CD4-positive, alpha-beta memory T cell (primary cell): ENCODE measurements around the gene SIDT1. TPM values are rescaled to one million over a fixed set of nuclear protein-coding genes. Genes with fewer than 3 reads are reported as not detected.

Source experiments
- CTCF ChIA-PET: fragments of 350-600 bp; sonication (Branson Sonifier 250); formaldehyde crosslinking; loops from one replicate; lab custom pipeline; 2021; ENCODE audit warnings: inconsistent platforms; ENCODE audit not compliant: partially characterized antibody; lab: Charles Lee
- POLR2A ChIA-PET: fragments of 350-600 bp; sonication (Branson Sonifier 250); formaldehyde crosslinking; loops from one replicate; lab custom pipeline; 2021; ENCODE audit not compliant: partially characterized antibody; lab: Charles Lee
- DNase-seq, 5 donors: peaks; one replicate each; pipeline versions ENCODE4 v3.0.0 to v3.0.0-alpha.2; 2020 to 2022; ENCODE audit warnings: mixed read lengths in 1 of 5
- H3K27ac ChIP-seq: one replicate; pipeline ENCODE4 v1.7.0; 2013; ENCODE audit warnings: low read depth, low read length
- H3K27me3 ChIP-seq: 2 replicates; pipeline ENCODE4 v1.7.0; 2013; ENCODE audit warnings: mild to moderate bottlenecking, low read length, moderate library complexity; ENCODE audit not compliant: insufficient read depth
- H3K36me3 ChIP-seq: 2 replicates; pipeline ENCODE4 v1.7.0; 2013; ENCODE audit warnings: mild to moderate bottlenecking, low read length, moderate library complexity; ENCODE audit not compliant: insufficient read depth
- H3K4me1 ChIP-seq: 2 replicates; pipeline ENCODE4 v1.7.0; 2013; ENCODE audit warnings: mild to moderate bottlenecking, low read length, moderate library complexity; ENCODE audit not compliant: insufficient read depth
- H3K4me3 ChIP-seq, 2 donors: one replicate each; pipeline ENCODE4 v1.7.0; 2013; ENCODE audit warnings: low read length in 2 of 2, mild to moderate bottlenecking in 1 of 2
- H3K9me3 ChIP-seq, 2 donors: one replicate each; pipeline ENCODE4 v1.7.0; 2013; ENCODE audit warnings: low read length in 2 of 2, control low read depth in 1 of 2; ENCODE audit not compliant: control insufficient read depth in 1 of 2
- H3K27ac Mint-ChIP-seq, 7 donors: one replicate each; pipeline ENCODE4 v1.8.0; 2020 to 2021; ENCODE audit warnings: mixed read lengths in 7 of 7, mild to moderate bottlenecking in 6 of 7, inconsistent platforms in 3 of 7, moderate library complexity in 3 of 7
- H3K27me3 Mint-ChIP-seq, 2 donors: one replicate each; pipeline ENCODE4 v1.8.0; 2020 to 2021; ENCODE audit warnings: mixed read lengths in 2 of 2
- H3K36me3 Mint-ChIP-seq, 2 donors: one replicate each; pipeline ENCODE4 v1.8.0; 2020 to 2021; ENCODE audit warnings: mixed read lengths in 2 of 2, inconsistent platforms in 1 of 2, mild to moderate bottlenecking in 1 of 2
- H3K4me1 Mint-ChIP-seq, 4 donors: one replicate each; pipeline ENCODE4 v1.8.0; 2020 to 2021; ENCODE audit warnings: mixed read lengths in 4 of 4, mild to moderate bottlenecking in 1 of 4
- H3K4me3 Mint-ChIP-seq, 8 donors: one replicate each; pipeline ENCODE4 v1.8.0; 2020 to 2021; ENCODE audit warnings: mixed read lengths in 8 of 8, mild to moderate bottlenecking in 7 of 8, moderate library complexity in 6 of 8, inconsistent platforms in 3 of 8
- H3K9me3 Mint-ChIP-seq, 8 donors: one replicate each; pipeline ENCODE4 v1.8.0; 2020 to 2021; ENCODE audit warnings: mixed read lengths in 8 of 8, mild to moderate bottlenecking in 5 of 8, inconsistent platforms in 3 of 8, moderate library complexity in 1 of 8
- intact Hi-C: fragments of 100-400 bp; cut with micrococcal nuclease; formaldehyde crosslinking; loops from one replicate; pipeline ENCODE4 v1.15.1; 2023
- polyA plus RNA-seq, 2 donors: library from polyadenylated mRNA; unstranded; fragments of 300-500 nt; fragmentation: Illumina TruSeq; gene quantifications; one replicate each; pipeline ENCODE4 v1.2.3, GENCODE V29; 2021
- total RNA-seq, 2 experiments: library from RNA; stranded (reverse); gene quantifications; one replicate each; pipeline ENCODE4 v1.2.3, GENCODE V29; 2021

SIDT1 gene
- total and polyA plus RNA-seq, 4 experiments from 2014 or later: 12.1 to 56.1 (median 39.2) TPM

DNA sequence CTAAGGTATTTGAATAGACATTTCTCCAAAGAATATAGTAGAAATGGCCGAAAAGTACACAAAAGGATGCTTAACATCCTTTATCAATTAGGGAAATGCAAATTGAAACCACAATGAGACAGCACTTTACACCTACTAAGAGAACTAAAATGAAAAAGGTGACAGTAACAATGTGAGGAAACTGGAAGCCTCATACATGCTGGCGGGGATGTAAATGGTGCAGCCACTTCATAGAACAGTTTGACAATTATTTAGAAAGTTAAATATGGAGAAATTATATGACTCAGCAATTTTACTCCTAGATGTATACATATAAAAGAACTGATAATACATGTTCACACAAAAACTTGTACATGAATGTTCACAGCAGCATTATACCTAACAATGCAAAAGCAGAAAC lies 30.8 kb upstream of the SIDT1 start:
- Histone ChIP-seq H3K36me3 (peaks cover 23% of the 10 kb centered on the region), H3K27me3 (no peaks in the 10 kb centered on the region), H3K4me3 (no peak overlapping the region), H3K27ac (no peak overlapping the region), H3K9me3 (no peaks in the 10 kb centered on the region), H3K4me1 (no peaks in the 10 kb centered on the region)
- POLR2A ChIA-PET: no interaction called here
- CTCF ChIA-PET: interaction anchor here (1.1 to 2.2 kb wide), 2 partner anchors 8 to 76 kb away, joined by 3 to 6 read pairs; no protein-coding TSS in a partner anchor
- no peaks in the 10 kb centered on the region for H3K9me3 Mint-ChIP-seq
- no peaks in the 10 kb centered on the region for H3K27me3 Mint-ChIP-seq
- peaks cover 21 to 35% of the 10 kb centered on the region in 2 donors for H3K36me3 Mint-ChIP-seq
- intact Hi-C loops: no loop called here
- DNase-seq: no peak
- peaks cover 0 to 1% (median 0%) of the 10 kb centered on the region in 4 donors for H3K4me1 Mint-ChIP-seq
- no peak overlapping the region for H3K4me3 Mint-ChIP-seq
- no peak overlapping the region for H3K27ac Mint-ChIP-seq

DNA sequence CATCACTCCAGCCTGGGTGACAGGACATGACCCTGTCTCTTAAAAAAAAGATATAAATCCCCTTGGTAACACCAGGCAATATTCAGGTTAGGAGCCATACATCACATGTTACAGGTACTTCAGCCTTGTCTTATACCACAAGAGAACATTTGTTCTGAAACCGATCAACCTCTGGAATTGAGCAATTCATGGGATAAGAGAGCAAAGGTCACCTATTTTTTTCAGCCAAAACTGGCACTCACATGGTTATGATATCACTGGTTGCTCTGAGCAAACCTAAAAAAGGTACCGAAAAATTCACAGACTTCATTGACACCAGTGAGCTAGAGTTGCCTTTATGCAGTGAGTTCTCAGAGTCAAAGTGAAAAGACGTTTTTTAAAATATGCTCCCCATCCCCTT lies 26.5 kb upstream of the SIDT1 start:
- DNase-seq: no peak
- intact Hi-C loops: no loop called here
- H3K9me3 ChIP-seq: no peaks in the 10 kb centered on the region
- Mint-ChIP-seq H3K4me1 (peaks cover 0 to 10% (median 2%) of the 10 kb centered on the region in 4 donors), H3K4me3 (no peak overlapping the region), H3K27me3 (no peaks in the 10 kb centered on the region), H3K9me3 (no peaks in the 10 kb centered on the region), H3K36me3 (peaks cover 11 to 22% of the 10 kb centered on the region in 2 donors), H3K27ac (no peak overlapping the region)
- H3K4me3 ChIP-seq: no peak overlapping the region
- H3K27ac ChIP-seq: no peak overlapping the region
- no peaks in the 10 kb centered on the region for H3K27me3 ChIP-seq
- CTCF ChIA-PET: interaction anchor here (2.0 to 4.2 kb wide), 3 partner anchors 9 to 72 kb away, joined by 9 to 20 read pairs (median 11); no protein-coding TSS in a partner anchor
- peaks cover 4% of the 10 kb centered on the region for H3K36me3 ChIP-seq
- H3K4me1 ChIP-seq: no peaks in the 10 kb centered on the region
- POLR2A ChIA-PET: interaction anchor here (1.5 kb wide), 1 partner anchor 10 kb away, joined by 5 read pairs; no protein-coding TSS in a partner anchor

DNA sequence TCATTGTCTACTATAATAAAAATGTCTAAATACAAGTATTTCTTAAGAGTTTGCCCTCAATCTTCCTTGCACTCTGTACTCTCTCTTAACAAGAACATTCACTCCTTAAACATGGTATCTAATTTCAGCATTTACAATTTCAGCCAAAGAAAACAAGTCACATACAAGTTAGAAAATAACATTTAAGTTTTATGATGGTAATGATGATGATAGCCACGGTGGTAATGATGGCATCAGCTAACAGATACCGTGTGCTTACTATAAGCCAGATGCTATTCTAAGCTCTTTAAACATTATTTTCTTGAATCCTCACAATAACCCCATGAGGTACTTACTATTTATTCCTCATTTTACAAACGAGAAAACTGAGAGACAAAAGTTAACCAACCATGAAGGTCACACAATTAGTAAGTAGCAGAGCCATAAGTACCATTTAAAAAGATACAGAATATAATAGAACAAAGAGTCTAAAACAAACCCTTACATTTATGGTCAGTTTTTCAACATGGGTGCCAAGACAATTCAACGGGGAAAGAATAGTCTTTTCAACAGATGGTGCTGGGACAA lies 24.8 kb upstream of the SIDT1 start:
- ChIA-PET CTCF (interaction anchor here (1.0 to 4.2 kb wide), 4 partner anchors 11 to 70 kb away, joined by 3 to 20 read pairs (median 8); no protein-coding TSS in a partner anchor), POLR2A (no interaction called here)
- Histone ChIP-seq H3K27ac (no peak overlapping the region), H3K27me3 (no peaks in the 10 kb centered on the region), H3K36me3 (peaks cover 4% of the 10 kb centered on the region), H3K9me3 (no peaks in the 10 kb centered on the region), H3K4me1 (no peaks in the 10 kb centered on the region), H3K4me3 (no peak overlapping the region)
- no peaks in the 10 kb centered on the region for H3K9me3 Mint-ChIP-seq
- intact Hi-C loops: no loop called here
- H3K4me3 Mint-ChIP-seq: no peak overlapping the region
- H3K27me3 Mint-ChIP-seq: no peaks in the 10 kb centered on the region
- peaks cover 0 to 17% (median 5%) of the 10 kb centered on the region in 4 donors for H3K4me1 Mint-ChIP-seq
- H3K36me3 Mint-ChIP-seq: peaks cover 4 to 16% of the 10 kb centered on the region in 2 donors
- H3K27ac Mint-ChIP-seq: no peak overlapping the region
- no peak for DNase-seq

DNA sequence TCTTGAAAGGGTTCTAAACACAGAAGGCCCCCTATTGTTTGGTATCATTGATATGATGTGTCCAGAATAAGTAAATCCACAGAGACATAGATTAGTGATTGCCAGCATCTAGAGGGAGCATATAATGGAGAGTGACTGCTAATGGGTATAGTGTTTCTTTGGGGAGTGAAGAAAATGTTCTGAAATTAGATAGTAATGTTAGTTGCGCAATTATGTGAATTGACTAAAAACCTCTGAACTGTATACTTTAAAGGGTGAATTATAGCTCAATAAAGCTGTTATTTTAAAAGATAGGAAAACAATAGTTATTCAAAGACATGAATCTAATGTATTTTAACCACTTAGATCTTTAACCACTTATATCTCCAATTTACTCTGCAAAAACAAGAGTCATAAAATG lies 23.4 kb upstream of the SIDT1 start:
- no peaks in the 10 kb centered on the region for H3K9me3 Mint-ChIP-seq
- intact Hi-C loops: no loop called here
- no peak for DNase-seq
- H3K27me3 Mint-ChIP-seq: no peaks in the 10 kb centered on the region
- Histone ChIP-seq H3K4me1 (peaks cover 6% of the 10 kb centered on the region), H3K4me3 (no peak overlapping the region), H3K27me3 (no peaks in the 10 kb centered on the region), H3K27ac (no peak overlapping the region), H3K36me3 (peaks cover 4% of the 10 kb centered on the region), H3K9me3 (no peaks in the 10 kb centered on the region)
- POLR2A ChIA-PET: no interaction called here
- CTCF ChIA-PET: interaction anchor here (0.7 to 4.2 kb wide), 4 partner anchors 12 to 69 kb away, joined by 3 to 20 read pairs (median 4); no protein-coding TSS in a partner anchor
- H3K27ac Mint-ChIP-seq: no peak overlapping the region
- peaks cover 0 to 17% (median 6%) of the 10 kb centered on the region in 4 donors for H3K4me1 Mint-ChIP-seq
- H3K4me3 Mint-ChIP-seq: no peak overlapping the region
- H3K36me3 Mint-ChIP-seq: peaks cover 4 to 15% of the 10 kb centered on the region in 2 donors

DNA sequence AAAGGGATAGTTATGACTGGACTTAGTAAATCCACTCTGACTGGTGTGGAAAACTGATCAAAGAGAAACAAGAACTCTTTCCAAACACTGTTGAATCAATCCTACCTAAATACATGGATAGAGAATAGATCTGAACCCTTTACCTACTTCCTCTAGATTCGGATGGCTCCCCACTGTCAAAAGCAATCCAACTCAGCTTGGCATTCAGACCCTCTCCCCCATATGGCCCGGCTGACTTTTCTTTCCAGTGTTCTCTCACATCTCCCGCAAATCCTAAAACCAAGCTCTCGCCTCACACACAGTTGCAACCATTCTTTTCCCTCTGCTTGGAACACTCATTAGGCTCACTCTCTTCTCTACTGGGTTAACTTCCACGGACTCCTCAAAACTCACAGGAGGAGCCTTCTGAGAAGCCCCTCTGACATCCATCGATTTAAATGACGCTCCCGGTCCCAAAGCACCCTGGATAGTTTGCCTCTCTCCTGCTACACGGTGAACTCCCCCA lies 18.0 kb upstream of the SIDT1 start:
- Histone ChIP-seq H3K4me3 (peak overlapping the region; percentile 61 to 93), H3K4me1 (peaks cover 19% of the 10 kb centered on the region), H3K36me3 (no peaks in the 10 kb centered on the region), H3K9me3 (no peaks in the 10 kb centered on the region), H3K27me3 (peaks cover 4% of the 10 kb centered on the region), H3K27ac (peak overlapping the region; percentile 74)
- peaks cover 6 to 24% (median 9%) of the 10 kb centered on the region in 4 donors for H3K4me1 Mint-ChIP-seq
- no peaks in the 10 kb centered on the region for H3K36me3 Mint-ChIP-seq
- H3K9me3 Mint-ChIP-seq: peaks cover 0 to 1% (median 0%) of the 10 kb centered on the region in 8 donors
- CTCF ChIA-PET: interaction anchor here (0.8 to 6.9 kb wide), 14 partner anchors 17 to 231 kb away, joined by 3 to 68 read pairs (median 10); no protein-coding TSS in a partner anchor
- intact Hi-C loops: loop anchor here (1.0 to 10.0 kb wide), 3 partner anchors 19 to 1630 kb away; partner anchors contain the start of genes USF3 and ZBTB20
- no peak overlapping the region for H3K27ac Mint-ChIP-seq
- POLR2A ChIA-PET: interaction anchor here (0.6 to 6.7 kb wide), 22 partner anchors 8 to 1017 kb away, joined by 3 to 109 read pairs (median 6); partner anchors contain the start of genes ATP6V1A, GTPBP8, NAA50 and SIDT1
- DNase-seq: no peak
- peaks cover 3 to 8% of the 10 kb centered on the region in 2 donors for H3K27me3 Mint-ChIP-seq
- H3K4me3 Mint-ChIP-seq: no peak overlapping the region

DNA sequence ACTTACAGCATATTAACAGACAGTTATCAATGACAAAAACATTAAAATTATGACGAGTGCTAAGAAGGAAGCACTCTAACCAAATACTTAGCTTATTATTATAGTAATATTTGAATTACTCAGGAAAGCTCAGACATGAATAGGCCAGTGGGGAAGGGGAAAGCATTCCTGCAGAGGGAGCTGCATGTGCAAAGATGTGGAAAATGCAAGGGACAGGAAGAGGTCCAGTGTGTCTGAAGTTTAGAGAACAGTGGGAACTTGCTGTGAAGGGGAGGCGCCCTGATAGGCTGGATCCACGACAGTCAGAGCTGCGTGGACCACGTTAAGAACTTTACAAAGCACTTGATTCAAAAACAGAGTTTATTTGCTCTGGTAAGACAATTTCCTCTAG lies 16.2 kb upstream of the SIDT1 start:
- Mint-ChIP-seq H3K27ac (peak overlapping the region in 2 of 7 donors; percentile 69 to 81), H3K36me3 (no peaks in the 10 kb centered on the region), H3K4me1 (peaks cover 6 to 11% (median 9%) of the 10 kb centered on the region in 4 donors), H3K4me3 (no peak overlapping the region), H3K9me3 (peaks cover 0 to 1% (median 0%) of the 10 kb centered on the region in 8 donors), H3K27me3 (peaks cover 3 to 9% of the 10 kb centered on the region in 2 donors)
- H3K4me3 ChIP-seq: peak overlapping the region in 1 of 2 donors; percentile 61
- H3K27me3 ChIP-seq: peaks cover 4% of the 10 kb centered on the region
- intact Hi-C loops: loop anchor here (5.0 to 10.0 kb wide), 2 partner anchors 954 to 1629 kb away; partner anchors contain the start of genes ATG3, SLC35A5 and ZBTB20
- peaks cover 19% of the 10 kb centered on the region for H3K4me1 ChIP-seq
- ChIA-PET CTCF (interaction anchor here (0.7 to 6.9 kb wide), 14 partner anchors 9 to 231 kb away, joined by 3 to 68 read pairs (median 10); partner anchors contain the start of gene ATP6V1A), POLR2A (interaction anchor here (1.5 to 6.7 kb wide), 8 partner anchors 9 to 230 kb away, joined by 3 to 109 read pairs (median 12); partner anchors contain the start of genes ATP6V1A, NAA50, SIDT1 and USF3)
- H3K27ac ChIP-seq: peak overlapping the region; percentile 74
- no peak for DNase-seq
- H3K9me3 ChIP-seq: no peaks in the 10 kb centered on the region
- no peaks in the 10 kb centered on the region for H3K36me3 ChIP-seq

DNA sequence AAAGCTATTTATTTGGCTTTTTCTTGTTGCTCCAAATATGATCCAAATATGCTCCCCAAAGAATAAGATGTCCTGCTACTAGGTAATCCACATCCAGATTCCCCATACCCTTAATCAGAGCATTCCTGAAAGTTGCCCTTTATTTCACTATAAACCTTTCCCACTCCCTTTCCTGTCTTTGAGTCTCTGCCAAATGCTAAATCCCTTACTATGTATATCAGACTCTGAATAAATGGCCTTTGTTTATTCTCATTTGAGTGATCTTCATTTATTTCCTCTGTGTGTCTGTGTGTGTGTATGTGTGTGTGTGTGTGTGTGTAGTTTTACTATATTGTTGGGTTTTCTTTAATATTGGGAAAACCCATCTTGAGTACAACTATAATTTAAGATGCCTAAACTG lies 10.4 kb upstream of the SIDT1 start:
- Histone ChIP-seq H3K36me3 (no peaks in the 10 kb centered on the region), H3K4me3 (no peak overlapping the region), H3K4me1 (no peaks in the 10 kb centered on the region), H3K27me3 (peaks cover 4% of the 10 kb centered on the region), H3K9me3 (no peaks in the 10 kb centered on the region), H3K27ac (no peak overlapping the region)
- no peak for DNase-seq
- intact Hi-C loops: no loop called here
- H3K36me3 Mint-ChIP-seq: no peaks in the 10 kb centered on the region
- POLR2A ChIA-PET: no interaction called here
- peaks cover 7 to 8% of the 10 kb centered on the region in 2 donors for H3K27me3 Mint-ChIP-seq
- H3K27ac Mint-ChIP-seq: no peak overlapping the region
- H3K4me1 Mint-ChIP-seq: no peaks in the 10 kb centered on the region
- H3K4me3 Mint-ChIP-seq: no peak overlapping the region
- CTCF ChIA-PET: no interaction called here
- peaks cover 0 to 1% (median 0%) of the 10 kb centered on the region in 8 donors for H3K9me3 Mint-ChIP-seq
